HG02798 (cell line): Measurements from ENCODE around the gene AGPAT4.
"Not testable (repeated sequence)": the region's sequence is repeated elsewhere in the genome, so short reads cannot be mapped to it uniquely, and the experiment has no call there.

ENCODE experiments used
- ATAC-seq: cut with Tn5 transposase; IDR thresholded peaks from one replicate; pipeline ENCODE4 v1.9.1; 2021; ENCODE audit warnings: mild to moderate bottlenecking; ENCODE audit not compliant: unreplicated experiment, poor library complexity

The AGPAT4 gene

GRCh38 chr6:161232010-161232409 lies 41.9 kb downstream of the AGPAT4 start:
- no peak for ATAC-seq

- no peak for ATAC-seq
These were observed 43.5 kb downstream of the AGPAT4 start for GRCh38 chr6:161230339-161230738.

GRCh38 chr6:161228921-161229591 lies 44.8 kb downstream of the AGPAT4 start:
- ATAC-seq = peak; percentile 50

- no peak for ATAC-seq
These were observed 45.8 kb downstream of the AGPAT4 start for GRCh38 chr6:161228096-161228495.

GRCh38 chr6:161227004-161227960 lies 46.6 kb downstream of the AGPAT4 start:
- no peak for ATAC-seq

GRCh38 chr6:161226009-161226964 lies 47.6 kb downstream of the AGPAT4 start:
- ATAC-seq = no peak

GRCh38 chr6:161225681-161226008 lies 48.2 kb downstream of the AGPAT4 start:
- ATAC-seq = no peak

GRCh38 chr6:161224951-161225680 lies 48.7 kb downstream of the AGPAT4 start:
- ATAC-seq = not testable (repeated sequence)

- no peak for ATAC-seq
These were observed 50.2 kb downstream of the AGPAT4 start for GRCh38 chr6:161223646-161224045.

GRCh38 chr6:161222706-161223234 lies 51.1 kb downstream of the AGPAT4 start:
- no peak for ATAC-seq

- ATAC-seq = no peak
These were observed 53.5 kb downstream of the AGPAT4 start for GRCh38 chr6:161220346-161220745.

- no peak for ATAC-seq
These were observed 54.2 kb downstream of the AGPAT4 start for GRCh38 chr6:161219680-161220079.

GRCh38 chr6:161218222-161218621 lies 55.6 kb downstream of the AGPAT4 start:
- ATAC-seq = no peak

GRCh38 chr6:161217628-161218027 lies 56.2 kb downstream of the AGPAT4 start:
- ATAC-seq = no peak

GRCh38 chr6:161216616-161217205 lies 57.1 kb downstream of the AGPAT4 start:
- ATAC-seq = no peak

- ATAC-seq = no peak
These were observed 57.8 kb downstream of the AGPAT4 start for GRCh38 chr6:161215876-161216615.

GRCh38 chr6:161215193-161215592 lies 58.7 kb downstream of the AGPAT4 start:
- ATAC-seq = no peak

- no peak for ATAC-seq
These were observed 59.1 kb downstream of the AGPAT4 start for GRCh38 chr6:161214722-161215121.

- ATAC-seq = no peak
These were observed 61.0 kb downstream of the AGPAT4 start for GRCh38 chr6:161212902-161213301.
